GM12878 (cell line): ENCODE measurements around the gene TRDMT1. TPM values are rescaled to one million over a fixed set of nuclear protein-coding genes. Genes with fewer than 3 reads are reported as not detected.

ENCODE experiments used
- ATF3 ChIP-seq: IDR thresholded peaks from 2 replicates; pipeline ENCODE4 v1.6.1; 2011; ENCODE audit warnings: low read depth, mild to moderate bottlenecking, low read length, moderate library complexity, borderline replicate concordance; ENCODE audit errors: extremely low read depth
- CBFB ChIP-seq: IDR thresholded peaks from 2 replicates; pipeline ENCODE4 v1.6.1; 2016; ENCODE audit warnings: antibody characterized with exemption, low read depth
- CTCF ChIP-seq, 3 experiments: IDR thresholded peaks in 2 of 3; conservative IDR thresholded peaks in 1 of 3; 2 replicates each; pipeline ENCODE4 v1.5.1; 2011; ENCODE audit warnings: low read depth in 3 of 3, low read length in 3 of 3, mild to moderate bottlenecking in 3 of 3, control low read depth in 2 of 3, moderate library complexity in 2 of 3, inconsistent platforms in 1 of 3, mixed read lengths in 1 of 3; ENCODE audit not compliant: control insufficient read depth in 2 of 3, insufficient read depth in 1 of 3; ENCODE audit errors: extremely low read depth in 1 of 3
- DPF2 ChIP-seq: fragments of 450-650 bp; IDR thresholded peaks from 2 replicates; pipeline ENCODE4 v1.6.1; 2017; ENCODE audit warnings: mild to moderate bottlenecking
- E2F8 ChIP-seq: fragments of 450-650 bp; IDR thresholded peaks from 2 replicates; pipeline ENCODE4 v1.6.1; 2018; ENCODE audit warnings: mild to moderate bottlenecking, low read depth, moderate library complexity; ENCODE audit not compliant: partially characterized antibody
- EGR1 ChIP-seq, 2 experiments: IDR thresholded peaks; 1 replicate in 1 of 2; 2 replicates in 1 of 2; pipeline ENCODE4 v1.6.1; 2011 to 2012; ENCODE audit warnings: low read depth in 2 of 2, low read length in 2 of 2, borderline replicate concordance in 1 of 2, mild to moderate bottlenecking in 1 of 2, moderate library complexity in 1 of 2
- IRF5 ChIP-seq: fragments of 450-650 bp; IDR thresholded peaks from 2 replicates; pipeline ENCODE4 v1.6.1; 2017; ENCODE audit warnings: borderline replicate concordance
- KLF5 ChIP-seq: fragments of 450-650 bp; IDR thresholded peaks from 2 replicates; pipeline ENCODE4 v1.6.1; 2014; ENCODE audit warnings: mild to moderate bottlenecking; ENCODE audit not compliant: partially characterized antibody
- MEF2B ChIP-seq: fragments of 450-650 bp; IDR thresholded peaks from 2 replicates; pipeline ENCODE4 v1.6.1; 2018; ENCODE audit warnings: mild to moderate bottlenecking, moderate library complexity; ENCODE audit not compliant: partially characterized antibody, poor library complexity, severe bottlenecking
- NFYB ChIP-seq: IDR thresholded peaks from 2 replicates; pipeline ENCODE4 v1.6.1; 2011; ENCODE audit warnings: low read depth, mild to moderate bottlenecking, low read length, improper control_type of control experiment, moderate library complexity; ENCODE audit not compliant: insufficient read depth
- NKRF ChIP-seq: fragments of 450-650 bp; conservative IDR thresholded peaks from 2 replicates; pipeline ENCODE4 v1.6.1; 2017; ENCODE audit warnings: mild to moderate bottlenecking, moderate library complexity
- POLR2AphosphoS5 ChIP-seq: IDR thresholded peaks from 2 replicates; pipeline ENCODE4 v1.6.1; 2011; ENCODE audit warnings: mild to moderate bottlenecking, low read length, inconsistent platforms
- POU2F2 ChIP-seq: IDR thresholded peaks from 3 replicates; pipeline ENCODE4 v1.6.1; 2011; ENCODE audit warnings: low read depth, mild to moderate bottlenecking, low read length, borderline replicate concordance
- RB1 ChIP-seq: fragments of 450-650 bp; formaldehyde crosslinking; IDR thresholded peaks from 2 replicates; pipeline ENCODE4 v1.6.1; 2017; ENCODE audit warnings: mild to moderate bottlenecking, borderline replicate concordance
- TBL1XR1 ChIP-seq: IDR thresholded peaks from 2 replicates; pipeline ENCODE4 v1.6.1; 2012; ENCODE audit warnings: low read depth, low read length, improper control_type of control experiment
- polyA plus RNA-seq, 11 experiments: library from polyadenylated mRNA; depleted of rRNA in 4 of 11; unstranded in 6 of 11; stranded (reverse) in 5 of 11; fragments of >200 nt; fragmentation: Nextera tagmentation in 4 of 11; fragmentation: Illumina TruSeq in 1 of 11; extraction: Ambion mirVana in 4 of 11; extraction: Trizol in 1 of 11; gene quantifications; 1 replicate in 1 of 11; 2 replicates in 10 of 11; pipeline versions ENCODE4 v1.2.1 to v1.2.3, GENCODE V29; 2011 to 2016; ENCODE audit warnings: inconsistent platforms in 2 of 11, missing spikeins in 2 of 11, low read depth in 1 of 11
- total RNA-seq, 4 experiments: library from RNA; depleted of rRNA in 3 of 4; stranded (reverse); fragments of >200 nt in 3 of 4; fragmentation: Illumina TruSeq in 1 of 4; extraction: Trizol in 1 of 4; gene quantifications; 2 replicates each; pipeline versions ENCODE4 v1.2.1 to v1.2.3, GENCODE V29; 2013 to 2021

Gene TRDMT1
- total and polyA plus RNA-seq, 10 of the 15 experiments (the other 5 are each of a cell fraction or from before 2014, with no cell fraction given) = 2.3 to 9.7 (median 4.6) TPM

GRCh38 chr10:17228091-17229015 is 26.9 kb upstream of the TRDMT1 start, which contains the start of gene VIM (continued):
- TF ChIP-seq NFYB (no peak), KLF5 (no peak), TBL1XR1 (peak; percentile 37; the same call in 1 of the 2 replicates), NKRF (no peak), CBFB (peak; percentile 14; the same call in 1 of the 2 replicates), IRF5 (no peak), MEF2B (no peak), ATF3 (no peak), E2F8 (no peak), DPF2 (peak; percentile 67), CTCF (IDR thresholded peaks at IDR 0.05 in 2 of 3, conservative IDR thresholded peaks at IDR 0.05 in 1 of 3; ENCODE audit: control insufficient read depth in 2 of 3, extremely low read depth in 1 of 3, insufficient read depth in 1 of 3, low read depth in 3 of 3, low read length in 3 of 3) (no peak), EGR1 (IDR thresholded peaks at IDR 0.05; ENCODE audit: borderline replicate concordance in 1 of 2, low read depth in 2 of 2, low read length in 2 of 2) (peak in 1 of 2 experiments; percentile 38; a peak in 1 of 3 replicates), RB1 (no peak; the same call in 1 of the 2 replicates), POLR2AphosphoS5 (no peak), POU2F2 (no peak)
